Measurements from ENCODE around the gene TSHZ2.
A peak's percentile ranks its signal among the peaks of the same experiment; 100 is the strongest.
"Not testable (repeated sequence)": the region's sequence is repeated elsewhere in the genome, so short reads cannot be mapped to it uniquely, and the experiment has no call there.

TSHZ2 gene

DNA sequence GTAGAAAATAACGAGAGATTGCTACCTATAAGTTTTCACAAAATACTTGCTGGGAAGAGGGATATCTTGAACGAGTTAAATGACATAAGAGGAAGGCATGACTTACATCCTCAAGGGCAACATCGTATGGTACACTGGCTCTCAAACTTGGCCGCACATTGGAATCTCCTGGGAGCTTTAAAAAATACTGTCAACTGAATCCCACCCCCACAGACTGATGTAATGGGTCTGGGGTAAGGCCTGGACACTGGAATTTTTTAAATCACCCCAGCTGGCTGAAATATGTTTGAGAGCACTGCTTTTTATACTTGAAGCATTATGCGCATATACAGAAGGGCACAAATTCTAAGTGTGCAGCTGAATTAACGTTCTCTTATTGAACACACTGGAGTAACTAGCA lies 8.0 kb upstream of the TSHZ2 start:
- no peak for DNase-seq (ENCODE audit: low read depth)

DNA sequence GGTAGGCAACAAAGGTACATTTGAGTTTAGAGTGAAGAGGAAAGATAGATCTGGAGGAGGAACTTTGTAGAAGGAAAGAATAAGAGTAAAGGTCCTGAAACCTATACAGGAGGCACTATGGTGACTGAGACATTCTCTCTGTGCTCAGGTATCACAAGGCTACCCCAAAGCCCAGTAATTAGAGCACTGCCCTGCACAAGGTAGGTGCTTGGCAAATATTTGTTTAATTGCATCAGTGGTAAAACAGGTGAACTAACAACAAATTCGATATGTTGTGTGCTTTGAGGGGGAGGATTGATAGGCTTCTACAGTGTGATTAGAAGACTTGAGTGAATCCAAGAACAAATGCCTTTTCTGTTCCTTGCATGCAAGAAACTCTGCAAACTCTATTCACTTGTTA lies 6.8 kb upstream of the TSHZ2 start:
- no peak for DNase-seq (ENCODE audit: low read depth)

DNA sequence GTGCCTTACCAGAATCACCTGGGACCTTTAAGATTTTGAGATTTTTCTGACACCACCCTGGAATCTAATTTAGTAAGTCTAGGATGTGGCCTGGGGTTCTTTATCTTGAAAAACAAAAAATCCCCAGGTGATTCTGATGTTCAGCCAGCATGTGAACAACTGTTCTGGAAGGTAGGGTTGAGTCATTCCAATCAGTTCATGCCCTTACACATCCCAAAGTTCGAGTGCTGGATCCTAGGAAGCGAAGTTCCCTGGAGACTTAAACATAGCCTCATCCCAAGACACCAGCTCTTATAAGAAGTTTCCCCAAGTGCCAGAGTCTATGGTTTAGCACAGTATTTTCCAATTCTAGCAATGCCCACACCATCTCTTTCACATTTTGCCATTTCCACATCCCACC lies 6.3 kb upstream of the TSHZ2 start:
- no peak for DNase-seq (ENCODE audit: low read depth)

DNA sequence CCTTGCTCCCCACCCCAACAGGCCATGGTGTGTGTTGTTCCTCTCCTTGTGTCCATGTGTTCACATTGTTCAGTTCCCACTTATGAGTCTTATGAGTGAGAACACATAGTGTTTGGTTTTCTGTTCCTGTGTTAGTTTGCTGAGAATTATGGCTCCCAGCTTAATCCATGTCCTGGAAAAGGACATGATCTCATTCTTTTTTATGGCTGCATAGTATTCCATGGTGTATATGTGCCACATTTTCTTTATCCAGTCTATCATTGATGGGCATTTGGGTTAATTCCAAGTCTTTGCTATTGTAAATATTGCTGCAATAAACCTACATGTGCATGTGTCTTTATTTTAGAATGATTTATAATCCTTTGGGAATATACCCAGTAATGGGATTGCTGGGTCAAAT lies 5.6 kb upstream of the TSHZ2 start:
- not testable (repeated sequence) for DNase-seq (ENCODE audit: low read depth)

DNA sequence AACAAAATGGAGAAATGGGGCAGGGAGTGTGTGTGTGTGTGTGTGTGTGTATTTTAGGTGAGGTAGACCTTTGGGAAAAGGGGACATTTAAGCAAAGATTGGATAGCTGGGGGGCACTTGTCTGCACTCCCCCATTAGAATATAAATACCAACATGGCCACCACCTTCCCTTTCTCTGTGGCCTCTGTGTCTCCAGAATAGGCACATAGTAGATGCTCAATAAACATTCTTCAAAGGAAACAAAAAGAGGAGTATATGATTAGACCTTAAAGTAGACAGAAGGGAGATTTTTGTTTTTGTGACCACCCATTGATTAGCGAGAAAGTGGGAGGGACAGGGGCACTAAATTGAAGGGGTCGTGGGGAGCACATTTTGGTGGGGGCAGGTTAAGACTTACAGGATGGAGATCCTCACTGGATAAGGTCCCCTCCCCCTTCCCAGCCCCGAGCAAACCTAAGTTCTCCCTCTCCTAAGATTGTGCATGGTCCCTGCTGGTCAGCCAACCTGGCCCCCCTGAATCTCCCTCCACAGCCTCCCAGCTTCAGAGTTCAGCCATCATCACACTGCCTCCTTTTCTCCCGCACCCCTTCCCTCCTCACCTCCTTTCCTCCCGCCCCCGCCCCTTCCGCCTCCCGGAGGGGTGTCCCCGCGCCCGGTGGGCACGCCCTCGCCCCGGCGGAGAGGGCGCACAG lies 514 bp upstream of the TSHZ2 start:
- DNase-seq (ENCODE audit: low read depth): no peak

DNA sequence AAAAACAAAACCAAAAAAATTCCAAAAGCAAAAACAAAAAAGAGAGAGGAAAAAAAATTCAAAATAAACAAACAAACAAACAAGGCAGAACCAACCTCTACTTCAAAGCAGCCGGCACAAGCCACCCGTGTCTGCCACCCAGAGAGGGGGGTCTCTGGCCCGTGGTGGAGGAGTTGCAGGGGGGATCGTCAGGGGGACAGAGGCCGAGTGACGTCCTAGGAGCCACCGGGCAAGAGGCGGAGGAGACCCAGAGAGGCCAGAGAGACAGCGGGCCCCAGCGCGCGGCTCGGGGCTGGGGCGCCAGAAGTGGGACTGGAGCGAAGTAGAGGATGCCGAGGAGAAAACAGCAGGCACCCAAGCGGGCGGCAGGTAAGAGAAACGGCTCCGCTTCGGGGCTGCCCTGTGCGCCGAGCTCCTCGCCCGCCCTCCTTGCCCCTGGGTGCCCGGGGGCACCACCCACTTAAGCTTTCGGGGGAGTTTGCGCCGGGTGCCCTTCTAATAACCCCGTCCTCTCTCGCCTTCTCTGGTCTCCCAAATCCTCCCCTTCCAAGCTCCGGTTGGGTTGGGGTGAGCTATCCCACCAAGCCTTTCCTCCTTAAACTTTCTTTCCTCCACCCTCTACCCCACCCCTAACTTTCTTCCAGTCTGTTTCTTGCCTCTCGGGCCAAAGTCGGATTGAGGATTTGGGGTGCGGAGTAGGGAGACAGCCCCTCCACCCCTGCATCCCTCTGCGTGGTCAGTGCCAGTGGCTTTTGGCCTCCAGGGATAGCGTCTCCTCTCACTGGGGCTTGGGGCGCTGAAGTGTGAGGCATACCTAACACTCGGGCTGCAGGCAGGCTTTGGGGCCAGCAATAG lies 1.0 kb downstream of the TSHZ2 start:
- peak; percentile 29 for DNase-seq (ENCODE audit: low read depth)

DNA sequence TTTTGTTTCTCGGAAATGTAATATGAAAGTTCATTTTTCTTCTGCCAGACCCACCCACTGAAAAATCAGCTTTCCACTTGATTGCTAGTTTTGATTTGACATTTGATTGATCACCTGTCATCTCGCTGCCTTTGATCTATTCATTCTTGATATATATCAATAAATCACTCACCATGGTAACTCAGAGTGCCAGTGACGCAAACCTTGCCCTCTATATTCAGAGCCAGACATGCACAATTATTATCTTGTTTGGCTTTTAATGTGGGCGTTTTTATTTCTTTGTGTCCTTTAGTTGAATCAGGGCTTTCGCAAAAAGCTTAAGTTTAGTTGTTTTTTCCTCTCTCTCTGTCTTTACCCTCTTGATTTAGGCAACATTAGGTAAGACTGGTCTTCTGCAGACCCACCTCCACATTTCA lies 2.0 kb downstream of the TSHZ2 start:
- peak; percentile 36 for DNase-seq (ENCODE audit: low read depth)

DNA sequence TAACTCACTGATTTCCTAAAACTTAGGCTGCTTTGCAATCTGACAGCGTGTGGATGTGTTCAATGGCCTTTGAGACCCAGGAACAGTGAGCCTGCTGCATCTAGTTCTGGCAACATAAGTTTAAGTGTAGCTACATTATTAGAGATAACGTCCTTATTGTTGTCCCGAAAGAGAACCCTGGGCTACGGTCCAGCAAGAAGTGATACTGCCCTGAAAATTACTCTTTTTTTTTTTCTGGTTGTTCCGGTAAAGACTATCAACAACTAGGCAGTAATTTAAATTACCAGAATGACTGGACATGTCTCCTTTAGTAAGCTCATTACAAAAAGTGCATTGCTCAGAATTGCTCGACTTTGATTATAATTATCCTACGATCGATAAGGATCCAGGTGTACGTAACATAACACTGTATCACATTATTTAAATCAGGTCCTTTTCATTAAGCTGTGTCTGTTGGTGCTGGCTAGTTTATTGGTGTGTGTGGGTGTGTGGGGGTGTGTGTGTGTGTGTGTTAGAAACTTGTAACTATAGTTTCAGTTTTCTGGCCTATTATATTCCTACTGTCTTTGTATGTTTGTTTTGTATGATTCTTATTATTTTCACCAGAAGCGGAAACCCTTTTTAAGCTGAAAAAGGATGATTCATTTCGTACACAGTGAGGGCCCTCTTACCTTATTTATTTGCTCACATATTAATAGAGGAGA lies 3.0 kb downstream of the TSHZ2 start:
- DNase-seq (ENCODE audit: low read depth): peak; percentile 46

DNA sequence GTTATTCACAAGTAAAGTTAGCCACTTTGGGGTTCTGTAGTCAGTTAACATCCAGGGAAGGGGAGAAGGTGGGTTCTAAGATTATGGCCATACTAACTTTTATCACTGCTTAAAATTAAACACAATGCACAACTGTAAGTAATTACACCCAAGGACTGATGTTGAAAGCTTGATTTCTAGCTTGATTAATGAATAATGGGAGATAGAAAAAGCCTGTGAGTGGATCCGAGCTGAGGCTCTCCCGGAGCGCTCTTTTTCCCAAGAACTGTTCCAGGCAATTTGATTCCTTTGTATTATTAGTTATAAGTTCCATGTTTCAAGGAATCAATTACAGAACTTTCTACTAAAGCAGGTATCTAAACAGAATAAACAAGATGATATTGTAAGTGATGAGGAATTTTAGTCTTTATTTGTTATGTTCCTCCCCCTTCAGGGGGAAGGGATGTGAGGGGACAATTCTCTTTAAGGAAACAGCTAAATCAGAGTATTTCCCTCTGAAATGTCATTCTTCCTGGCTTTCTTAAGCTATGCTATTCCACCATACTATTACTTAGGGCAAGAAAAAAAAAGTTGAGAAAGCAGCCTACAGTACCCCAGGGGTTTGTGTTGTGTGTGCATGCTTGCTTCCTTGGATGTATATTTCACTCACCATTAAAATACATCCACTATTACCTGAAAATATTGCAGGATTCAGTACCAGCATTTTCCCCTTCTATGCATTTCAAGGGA lies 3.8 kb downstream of the TSHZ2 start:
- DNase-seq (ENCODE audit: low read depth): no peak

DNA sequence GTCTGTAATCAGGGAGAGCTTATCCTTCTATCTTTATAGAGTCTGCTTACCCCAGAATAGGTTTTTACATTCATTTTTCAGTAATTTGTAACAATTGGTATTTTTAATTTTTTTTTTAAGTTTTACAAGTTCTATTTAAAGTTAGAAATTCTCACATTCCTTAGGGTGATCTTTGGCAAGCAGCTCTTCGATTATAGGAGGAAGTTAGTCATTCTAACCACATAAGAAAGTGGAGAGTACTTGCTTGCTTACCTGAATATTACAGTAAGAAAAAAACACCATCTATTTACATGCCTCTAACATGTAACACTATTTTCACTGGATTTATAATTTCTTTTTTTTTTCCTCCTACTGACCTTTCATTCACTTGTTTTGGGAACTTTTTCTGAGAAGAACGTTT lies 6.7 kb downstream of the TSHZ2 start:
- DNase-seq (ENCODE audit: low read depth): no peak

DNA sequence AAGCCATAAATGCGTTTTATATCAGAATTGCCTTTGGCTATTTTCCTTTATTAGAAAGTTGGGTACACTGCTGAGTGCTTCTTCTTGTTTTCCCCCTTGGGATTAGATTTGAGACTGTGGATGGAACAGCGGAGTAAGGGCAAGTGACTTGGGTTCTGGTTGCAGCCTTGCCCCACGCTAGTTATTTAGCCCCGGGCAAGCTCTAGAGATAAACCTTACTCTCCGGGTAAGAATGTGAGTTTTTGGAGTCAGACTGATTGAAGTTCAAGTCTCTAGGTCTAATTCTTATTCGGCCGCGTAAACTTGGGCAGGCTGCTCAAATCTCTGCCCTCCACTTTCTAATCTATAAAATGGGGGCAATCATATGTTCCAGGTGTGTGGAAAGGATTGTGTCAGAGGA lies 8.9 kb downstream of the TSHZ2 start:
- no peak for DNase-seq (ENCODE audit: low read depth)

DNA sequence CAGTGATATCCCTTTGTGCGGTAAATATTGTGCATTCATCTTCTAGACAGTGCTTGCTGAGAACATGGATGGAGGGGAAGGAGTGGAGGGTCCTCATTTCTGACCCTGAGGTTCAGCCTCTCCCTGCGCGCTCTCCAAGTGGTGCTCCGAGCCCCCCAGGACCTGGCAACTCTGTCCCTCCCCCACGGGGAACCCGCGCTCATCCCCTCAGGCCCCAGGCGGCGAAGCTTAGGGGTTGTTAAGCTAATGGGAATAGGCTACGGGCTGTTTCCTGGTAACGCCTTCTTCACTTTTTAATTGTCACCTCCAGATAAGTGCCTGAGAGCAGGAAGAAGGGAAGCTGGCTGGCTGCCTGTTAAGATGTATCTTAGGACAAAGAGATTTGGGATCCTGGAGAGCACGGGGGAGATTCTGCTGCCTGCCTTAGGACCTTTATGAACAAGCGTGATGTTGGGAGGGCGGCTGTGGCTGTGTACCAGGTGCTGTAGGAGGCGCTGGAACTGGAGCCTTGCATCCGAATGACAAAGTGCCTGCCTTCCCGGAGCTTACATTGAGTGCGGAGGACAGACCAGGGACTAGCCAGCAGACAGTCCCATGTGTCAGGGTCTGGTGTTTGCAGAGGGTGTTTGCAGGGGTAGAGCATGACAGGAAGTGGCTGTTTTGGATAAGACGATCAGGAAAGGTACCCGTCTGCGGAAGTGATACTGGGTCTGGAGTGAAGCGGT lies 11.7 kb downstream of the TSHZ2 start:
- no peak for DNase-seq (ENCODE audit: low read depth)

DNA sequence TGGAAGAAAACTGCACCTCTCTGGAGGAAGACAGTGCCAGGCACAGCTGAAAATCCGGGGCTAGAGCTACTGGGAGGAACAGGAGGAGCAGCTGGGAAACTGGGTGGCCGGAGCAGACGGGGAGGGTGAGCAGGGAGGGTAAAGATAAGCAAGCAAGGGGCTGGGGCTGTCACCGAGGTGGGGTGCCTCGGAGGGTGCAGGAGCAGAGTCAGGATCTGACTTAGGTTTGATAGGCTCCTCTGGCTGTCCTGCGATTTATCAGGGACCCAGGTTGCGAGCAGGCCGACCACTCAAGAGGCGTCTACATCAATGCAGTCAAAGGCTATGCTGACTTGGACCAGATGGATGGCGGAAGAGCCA lies 12.3 kb downstream of the TSHZ2 start:
- DNase-seq (ENCODE audit: low read depth): no peak

DNA sequence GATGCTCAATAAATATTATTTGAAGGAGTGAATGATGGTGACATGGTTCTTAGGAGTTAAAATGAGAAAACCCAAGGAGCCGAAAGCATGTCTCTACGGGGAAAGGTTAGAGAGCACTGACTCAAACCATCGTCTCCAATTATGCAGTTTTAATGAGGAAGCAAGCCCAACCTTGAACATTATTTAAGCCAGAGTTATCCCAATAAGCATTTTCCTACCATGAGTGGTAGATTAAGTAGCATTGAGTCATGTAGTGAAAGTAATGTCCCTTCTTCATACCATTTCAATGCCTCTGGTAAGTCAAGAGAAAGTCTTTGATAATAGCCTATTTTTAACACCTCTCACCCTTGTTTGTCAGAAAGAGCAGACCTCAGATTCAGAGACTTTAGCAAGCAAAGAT lies 13.5 kb downstream of the TSHZ2 start:
- no peak for DNase-seq (ENCODE audit: low read depth)

DNA sequence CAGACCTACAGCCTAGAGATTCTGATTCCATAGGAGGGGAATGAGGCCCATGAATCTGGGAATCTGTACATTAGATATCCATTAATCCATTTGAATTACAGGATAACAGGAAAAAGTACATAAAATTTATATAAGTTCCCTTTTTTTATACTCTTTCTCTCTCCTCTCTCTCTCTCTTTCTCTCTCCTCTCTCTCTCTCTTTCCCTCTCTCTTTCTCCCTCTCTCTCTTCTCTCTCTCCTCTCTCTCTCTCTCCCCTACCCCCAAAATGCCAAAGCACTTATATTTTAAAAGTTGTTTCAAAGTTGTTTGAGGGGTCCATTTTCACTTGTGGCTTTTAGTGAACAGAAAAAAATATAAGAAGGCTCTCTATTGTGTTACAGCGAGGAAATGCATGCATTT lies 15.1 kb downstream of the TSHZ2 start:
- no peak for DNase-seq (ENCODE audit: low read depth)

DNA sequence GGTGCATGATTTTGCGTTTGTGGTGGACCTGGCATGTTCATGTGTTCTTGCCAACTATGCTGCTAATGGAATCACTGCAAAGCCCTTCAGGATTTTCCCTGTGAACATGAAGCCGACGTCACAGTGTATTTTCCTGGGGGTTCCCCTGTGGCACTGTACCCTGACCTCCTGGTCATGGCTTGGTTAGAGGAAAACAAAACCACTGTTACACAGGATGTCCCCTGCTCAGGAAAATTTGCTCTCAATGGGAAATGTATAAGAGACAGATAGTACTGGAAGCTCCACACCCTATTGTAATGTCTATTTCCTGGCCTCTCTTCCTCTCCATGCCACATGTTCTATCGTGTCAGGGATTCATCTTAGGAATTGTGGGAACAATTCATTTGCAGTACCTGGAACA lies 19.7 kb downstream of the TSHZ2 start:
- no peak for DNase-seq (ENCODE audit: low read depth)

DNA sequence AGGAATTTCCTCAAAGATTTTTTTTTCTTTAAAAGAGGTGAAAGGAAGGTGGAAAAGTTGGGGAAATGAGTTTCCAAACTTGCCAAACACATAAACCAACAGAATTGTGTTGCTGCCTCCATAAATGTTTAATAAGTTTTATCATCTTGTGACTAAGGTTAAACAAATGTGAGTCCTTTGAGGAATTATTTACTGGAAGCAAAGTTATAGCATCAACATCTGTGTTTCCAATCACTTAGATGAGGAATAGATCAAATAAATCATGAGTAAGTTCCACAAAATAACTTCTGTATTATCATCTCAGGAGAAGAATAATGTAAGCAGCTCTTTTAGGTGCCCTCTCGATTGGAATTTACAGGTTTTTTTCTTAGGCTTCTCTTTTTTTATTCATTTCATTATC lies 20.5 kb downstream of the TSHZ2 start:
- DNase-seq (ENCODE audit: low read depth): no peak

DNA sequence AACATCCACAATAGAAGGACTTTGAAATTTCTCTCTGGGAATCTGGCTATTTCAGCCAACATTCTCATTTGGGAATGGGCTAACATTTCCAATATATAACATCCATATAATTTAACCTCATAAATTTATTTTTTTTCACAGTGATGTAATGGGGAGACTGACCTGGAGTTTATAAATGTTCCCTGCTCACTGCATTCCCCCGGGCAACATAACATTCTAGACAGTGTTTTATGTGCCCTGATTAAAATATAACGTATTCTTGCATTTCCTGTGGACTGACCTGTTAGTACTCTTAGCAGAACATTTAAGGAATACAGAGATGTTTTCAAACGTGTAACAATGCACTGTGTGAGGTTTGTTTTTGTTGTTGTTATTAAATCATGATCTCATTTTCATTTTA lies 20.9 kb downstream of the TSHZ2 start:
- DNase-seq (ENCODE audit: low read depth): no peak

DNA sequence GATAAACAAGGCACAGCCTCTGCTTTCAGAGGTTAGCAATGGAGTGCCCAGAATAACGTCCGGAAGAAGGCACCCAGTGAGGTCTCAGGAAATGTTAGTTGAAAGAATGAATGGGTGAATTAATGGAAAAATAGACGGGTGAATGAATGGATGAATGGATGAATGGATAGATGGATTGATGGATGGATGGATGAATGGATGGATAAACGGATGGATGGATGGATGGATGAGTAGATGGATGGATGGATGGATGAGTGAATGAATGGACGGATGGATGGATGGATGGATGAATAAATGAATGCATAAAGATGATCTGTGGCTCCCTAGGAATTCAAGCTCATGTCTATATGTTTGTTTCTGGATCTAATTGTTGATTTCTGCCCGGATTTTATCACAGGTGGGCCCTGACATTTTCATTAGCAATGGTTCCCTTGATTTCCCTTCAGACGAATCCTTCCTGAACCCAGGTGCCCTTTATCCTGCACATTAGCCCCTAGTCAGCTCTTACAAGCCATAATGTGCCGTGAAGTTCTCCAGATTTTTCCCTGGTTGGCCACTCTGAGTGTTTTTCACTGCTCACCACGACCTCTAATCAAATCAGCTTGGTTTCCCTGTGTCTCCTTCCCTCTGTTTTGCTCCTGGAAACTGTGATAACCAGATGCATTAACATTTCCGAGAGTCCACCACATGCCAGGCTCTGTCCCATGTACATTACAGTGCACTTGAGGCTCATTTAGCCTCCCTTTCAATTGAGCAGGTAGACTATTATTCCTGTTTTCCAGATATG lies 22.2 kb downstream of the TSHZ2 start:
- no peak for DNase-seq (ENCODE audit: low read depth)

DNA sequence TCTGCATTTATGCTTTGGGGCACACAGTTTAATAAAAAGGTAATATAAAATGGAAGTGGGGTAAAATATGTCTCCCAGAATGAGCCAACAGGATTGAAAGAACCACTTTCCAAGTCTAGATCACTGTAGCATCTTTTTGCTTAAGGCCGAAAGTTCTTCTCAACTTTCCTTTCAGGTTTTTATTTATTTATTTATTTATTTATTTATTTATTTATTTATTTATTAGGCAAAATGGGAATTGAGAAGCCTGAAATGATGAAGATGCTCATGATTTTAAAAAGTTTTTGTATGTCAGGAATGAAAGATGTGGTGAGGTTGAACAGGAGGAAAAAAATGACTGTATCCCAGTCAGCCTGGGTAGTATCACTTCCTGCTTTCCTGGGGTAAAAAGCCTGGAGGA lies 24.0 kb downstream of the TSHZ2 start:
- DNase-seq (ENCODE audit: low read depth): no peak

DNA sequence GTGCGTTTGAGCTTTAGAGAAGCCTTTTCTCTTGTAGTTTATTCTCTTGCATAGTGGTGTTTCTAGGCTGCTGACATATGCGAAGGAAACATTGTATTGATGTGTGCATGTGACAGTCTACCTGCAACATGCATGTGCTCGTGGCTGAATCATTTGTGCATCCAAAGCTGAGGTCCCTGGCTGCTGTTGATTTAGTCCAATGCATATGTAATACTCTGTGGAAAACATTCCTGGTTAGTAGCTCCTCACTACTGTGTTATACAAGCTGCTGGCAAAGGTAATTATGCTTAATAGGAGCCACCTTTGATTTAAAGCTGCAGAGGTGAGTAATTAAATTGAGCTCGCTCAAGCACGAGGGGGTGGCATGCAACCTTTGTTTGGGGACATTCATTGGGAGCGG lies 24.5 kb downstream of the TSHZ2 start:
- no peak for DNase-seq (ENCODE audit: low read depth)
